Gastroesophageal sphincter (tissue), 3 donors: ENCODE measurements around the gene FURIN.
"Not testable (repeated sequence)": the region's sequence is repeated elsewhere in the genome, so short reads cannot be mapped to it uniquely, and the experiment has no call there.

Experiments used
- CTCF ChIP-seq, 4 experiments: fragments of 200-600 bp in 2 of 4; fragments of 450-650 bp in 2 of 4; sonication (generic) in 1 of 4; IDR thresholded peaks; one replicate each; pipeline ENCODE4 v1.5.1; 2017 to 2019; ENCODE audit warnings: antibody characterized with exemption in 4 of 4, mild to moderate bottlenecking in 2 of 4, moderate library complexity in 2 of 4
- POLR2A ChIP-seq, 2 donors: fragments of 450-650 bp; IDR thresholded peaks; one replicate each; pipeline ENCODE4 v1.6.1; 2017; ENCODE audit warnings: antibody characterized with exemption in 2 of 2, mild to moderate bottlenecking in 2 of 2, moderate library complexity in 1 of 2
- POLR2AphosphoS5 ChIP-seq: sonication (generic); formaldehyde crosslinking; IDR thresholded peaks from one replicate; pipeline ENCODE4 v1.6.1; 2017; ENCODE audit warnings: antibody characterized with exemption

GRCh38 chr15:90849424-90849823 lies 19.0 kb upstream of the FURIN start:
- not testable (repeated sequence) for TF ChIP-seq CTCF (IDR thresholded peaks at IDR 0.05); POLR2A (IDR thresholded peaks at IDR 0.05); POLR2AphosphoS5
